HG03378 (cell line): Measurements from ENCODE around the gene PLEKHB1.

ENCODE experiments used
- ATAC-seq: cut with Tn5 transposase; IDR thresholded peaks from one replicate; pipeline ENCODE4 v1.9.1; 2021; ENCODE audit warnings: mild to moderate bottlenecking, moderate library complexity; ENCODE audit not compliant: unreplicated experiment

Gene PLEKHB1

GRCh38 chr11:73645972-73646631 is at the start of gene PLEKHB1:
PLEKHB1 (plus strand) TSS chr11:73646581; CDS start chr11:73646609, 28 bp downstream.
- ATAC-seq: no peak

GRCh38 chr11:73597336-73597955 is 48.9 kb upstream of the PLEKHB1 start:
- ATAC-seq: no peak

- peak; percentile 71 for ATAC-seq
Observed at GRCh38 chr11:73597956-73598718, 48.2 kb upstream of the PLEKHB1 start, which contains the start of gene FAM168A. FAM168A (minus strand) TSS chr11:73598112; CDS start chr11:73468474, 129,638 bp downstream.

- ATAC-seq: no peak
Observed at GRCh38 chr11:73598719-73599379, 47.5 kb upstream of the PLEKHB1 start.

- ATAC-seq: no peak
Observed at GRCh38 chr11:73612601-73613140, 33.7 kb upstream of the PLEKHB1 start.

- no peak for ATAC-seq
Observed at GRCh38 chr11:73614591-73614990, 31.8 kb upstream of the PLEKHB1 start.

GRCh38 chr11:73622926-73623593 is 23.3 kb upstream of the PLEKHB1 start:
- no peak for ATAC-seq

- ATAC-seq: no peak
Observed at GRCh38 chr11:73623686-73624085, 22.7 kb upstream of the PLEKHB1 start.

- ATAC-seq: no peak
Observed at GRCh38 chr11:73625696-73626318, 20.6 kb upstream of the PLEKHB1 start.

- ATAC-seq: no peak
Observed at GRCh38 chr11:73629907-73630306, 16.5 kb upstream of the PLEKHB1 start.

- no peak for ATAC-seq
Observed at GRCh38 chr11:73632996-73633395, 13.4 kb upstream of the PLEKHB1 start.

GRCh38 chr11:73633999-73634398 is 12.4 kb upstream of the PLEKHB1 start:
- no peak for ATAC-seq

GRCh38 chr11:73635721-73636120 is 10.7 kb upstream of the PLEKHB1 start:
- ATAC-seq: no peak

GRCh38 chr11:73636249-73636648 is 10.1 kb upstream of the PLEKHB1 start:
- no peak for ATAC-seq

GRCh38 chr11:73637012-73637411 is 9.4 kb upstream of the PLEKHB1 start:
- ATAC-seq: no peak

- no peak for ATAC-seq
Observed at GRCh38 chr11:73640592-73640991, 5.8 kb upstream of the PLEKHB1 start.

- ATAC-seq: no peak
Observed at GRCh38 chr11:73641668-73642067, 4.7 kb upstream of the PLEKHB1 start.

GRCh38 chr11:73645121-73645969 is 1.0 kb upstream of the PLEKHB1 start:
- no peak for ATAC-seq

GRCh38 chr11:73647459-73648100 is 1.2 kb downstream of the PLEKHB1 start:
- ATAC-seq: no peak
